Heart left ventricle (tissue), 13 donors: ENCODE data around the gene IGSF11.

Experiments used
- CTCF ChIP-seq, 12 donors: fragments of 200-600 bp; sonication (generic) in 4 of 12; IDR thresholded peaks; one replicate each; pipeline versions ENCODE4 v1.5.0 to v1.8.0; 2018 to 2022; ENCODE audit warnings: antibody characterized with exemption in 12 of 12, mild to moderate bottlenecking in 5 of 12
- POLR2A ChIP-seq, 2 donors: fragments of 450-650 bp; IDR thresholded peaks; one replicate each; pipeline ENCODE4 v1.6.1; 2017; ENCODE audit warnings: antibody characterized with exemption in 2 of 2, mild to moderate bottlenecking in 2 of 2, moderate library complexity in 2 of 2
- donor health status: ischemic (EF 13 %, LVEDD 7.1; RV severe dilation, severe dysfunction).
- donor health status: DM: no; HTN: yes; CAD: no.
- donor health status: DM: no; HTN: no; CAD: no.
- donor health status: ischemic (EF 25% LVEDD 6.9; RV normal size, moderate dysfunction).
- donor health status: ischemic (EF 25% LVEDD 5.7; RV mildly dilated, moderate dysfunction).
- donor health status: ischemic (EF 35%, LVEDD 5.7; RV mildly dilated, moderate dysfunction).
- donor health status: nonischemic (EF 11% LVEDD 7.7; RV severe dilation, severe dysfunction).
- donor health status: DM: yes; HTN: yes; CAD: no.
- donor health status: PGD.
- donor health status: ischemic (EF 29% LVEDD 5.4; RV normal size, mild dysfunction).
- donor health status: nonischemic (EF 23%, LVEDD 6.1; RV moderate dilation, normal function).

- no peak for TF ChIP-seq CTCF (IDR thresholded peaks at IDR 0.05)
- TF ChIP-seq POLR2A (IDR thresholded peaks at IDR 0.05): no peak
Measured at GRCh38 chr3:118889691-118890090, 145.0 kb downstream of the IGSF11 start.
